Loucy (cell line): Measurements from ENCODE around the gene SYN1.

Source experiments
- H2AFZ ChIP-seq: fragments of 200-600 bp; sonication (generic); 2 replicates; pipeline ENCODE4 v1.6.0; 2016; ENCODE audit warnings: antibody characterized with exemption, mild to moderate bottlenecking, low read length, moderate library complexity
- H3F3A ChIP-seq: fragments of 200-600 bp; 2 replicates; pipeline ENCODE4 v1.6.0; 2016; ENCODE audit warnings: antibody characterized with exemption, low read depth, mild to moderate bottlenecking
- H3K27me3 ChIP-seq: fragments of 200-600 bp; sonication (generic); 2 replicates; pipeline ENCODE4 v1.6.1; 2014; ENCODE audit warnings: low read length, mild to moderate bottlenecking; ENCODE audit not compliant: insufficient read depth, poor library complexity, severe bottlenecking
- H3K36me3 ChIP-seq: fragments of 200-600 bp; sonication (generic); 2 replicates; pipeline ENCODE4 v1.6.1; 2016; ENCODE audit warnings: low read length; ENCODE audit not compliant: insufficient read depth
- H3K4me1 ChIP-seq: fragments of 200-600 bp; sonication (generic); 2 replicates; pipeline ENCODE4 v1.5.1; 2014; ENCODE audit warnings: low read length, mild to moderate bottlenecking; ENCODE audit not compliant: insufficient read depth, poor library complexity, severe bottlenecking
- H3K4me2 ChIP-seq: fragments of 200-600 bp; sonication (generic); 2 replicates; pipeline ENCODE4 v1.6.0; 2014; ENCODE audit warnings: antibody characterized with exemption, low read length, low read depth, mild to moderate bottlenecking; ENCODE audit not compliant: poor library complexity, severe bottlenecking
- H3K4me3 ChIP-seq: fragments of 200-600 bp; sonication (generic); 2 replicates; pipeline ENCODE4 v1.5.1; 2014; ENCODE audit warnings: low read length, mild to moderate bottlenecking, mixed read lengths; ENCODE audit not compliant: poor library complexity, severe bottlenecking
- H3K79me2 ChIP-seq: fragments of 200-600 bp; sonication (generic); 2 replicates; pipeline ENCODE4 v1.6.1; 2014; ENCODE audit warnings: low read length; ENCODE audit not compliant: insufficient read depth
- H3K9ac ChIP-seq: fragments of 200-600 bp; sonication (generic); 2 replicates; pipeline ENCODE4 v1.6.0; 2014; ENCODE audit warnings: mild to moderate bottlenecking, low read depth, low read length, moderate library complexity; ENCODE audit not compliant: poor library complexity, severe bottlenecking
- H3K9me2 ChIP-seq: fragments of 200-600 bp; sonication (generic); replicated peaks from 2 replicates; pipeline ENCODE4 v1.6.1; 2016; ENCODE audit warnings: low read depth, low read length, mixed read lengths
- H3K9me3 ChIP-seq: fragments of 200-600 bp; sonication (generic); 2 replicates; pipeline ENCODE4 v1.6.1; 2014; ENCODE audit warnings: mild to moderate bottlenecking, antibody characterized with exemption, low read length, low read depth; ENCODE audit not compliant: insufficient read depth
- H4K20me1 ChIP-seq: fragments of 200-600 bp; sonication (generic); 2 replicates; pipeline ENCODE4 v1.6.0; 2014; ENCODE audit warnings: antibody characterized with exemption, low read length, mild to moderate bottlenecking; ENCODE audit not compliant: insufficient read depth, poor library complexity, severe bottlenecking
- CTCF ChIP-seq: fragments of 200-600 bp; sonication (generic); conservative IDR thresholded peaks from 2 replicates; pipeline ENCODE4 v1.5.1; 2014; ENCODE audit warnings: mild to moderate bottlenecking, antibody characterized with exemption, low read length
- EZH2phosphoT487 ChIP-seq: fragments of 200-600 bp; IDR thresholded peaks from 2 replicates; pipeline ENCODE4 v1.6.1; 2018; ENCODE audit warnings: antibody characterized with exemption, mild to moderate bottlenecking, moderate library complexity, borderline replicate concordance

Gene SYN1

GRCh38 chrX:47577901-47578300, 41.8 kb downstream of the SYN1 start:
- peaks cover 7% of the 10 kb centered on the region for H3K79me2 ChIP-seq
- no peak overlapping the region for H3K9ac ChIP-seq
- no peaks in the 10 kb centered on the region for H3K36me3 ChIP-seq
- no peak overlapping the region for H2AFZ ChIP-seq
- no peak for TF ChIP-seq CTCF
- no peak for TF ChIP-seq EZH2phosphoT487
- no peaks in the 10 kb centered on the region for H4K20me1 ChIP-seq
- no peak overlapping the region for H3K4me2 ChIP-seq
- H3K4me1 ChIP-seq = peaks cover 8% of the 10 kb centered on the region
- no peaks in the 10 kb centered on the region for H3K9me2 ChIP-seq
- no peak overlapping the region for H3K4me3 ChIP-seq
- no peaks in the 10 kb centered on the region for H3F3A ChIP-seq
- H3K9me3 ChIP-seq = no peaks in the 10 kb centered on the region
- no peaks in the 10 kb centered on the region for H3K27me3 ChIP-seq

DNA sequence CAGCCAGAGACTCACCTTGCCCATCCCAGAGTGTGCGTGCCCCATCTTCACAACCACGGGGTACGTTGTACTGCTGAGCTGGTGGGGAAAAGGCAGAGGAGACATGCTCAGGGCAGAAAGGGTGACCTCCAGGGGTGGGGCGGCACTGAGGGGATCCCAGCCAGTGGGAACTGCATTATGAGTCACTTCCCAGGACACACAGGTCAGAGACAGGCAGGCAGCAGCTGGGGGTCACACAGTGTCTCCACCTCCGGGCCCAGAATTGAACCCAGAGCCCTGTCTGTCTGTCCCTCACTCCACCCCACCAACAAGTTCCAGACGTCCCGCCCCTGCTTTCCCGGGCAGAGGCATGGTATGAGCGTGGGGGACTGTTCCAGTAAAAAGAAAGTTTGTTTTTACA, 42.2 kb downstream of the SYN1 start:
- H2AFZ ChIP-seq = no peak overlapping the region
- no peaks in the 10 kb centered on the region for H3K9me3 ChIP-seq
- peaks cover 7% of the 10 kb centered on the region for H3K4me1 ChIP-seq
- peaks cover 2% of the 10 kb centered on the region for H3K79me2 ChIP-seq
- H3K36me3 ChIP-seq = no peaks in the 10 kb centered on the region
- no peaks in the 10 kb centered on the region for H3K27me3 ChIP-seq
- no peak overlapping the region for H3K4me2 ChIP-seq
- H3F3A ChIP-seq = no peaks in the 10 kb centered on the region
- TF ChIP-seq EZH2phosphoT487 = no peak
- no peak for TF ChIP-seq CTCF
- no peak overlapping the region for H3K4me3 ChIP-seq
- no peak overlapping the region for H3K9ac ChIP-seq
- no peaks in the 10 kb centered on the region for H3K9me2 ChIP-seq
- no peaks in the 10 kb centered on the region for H4K20me1 ChIP-seq

DNA sequence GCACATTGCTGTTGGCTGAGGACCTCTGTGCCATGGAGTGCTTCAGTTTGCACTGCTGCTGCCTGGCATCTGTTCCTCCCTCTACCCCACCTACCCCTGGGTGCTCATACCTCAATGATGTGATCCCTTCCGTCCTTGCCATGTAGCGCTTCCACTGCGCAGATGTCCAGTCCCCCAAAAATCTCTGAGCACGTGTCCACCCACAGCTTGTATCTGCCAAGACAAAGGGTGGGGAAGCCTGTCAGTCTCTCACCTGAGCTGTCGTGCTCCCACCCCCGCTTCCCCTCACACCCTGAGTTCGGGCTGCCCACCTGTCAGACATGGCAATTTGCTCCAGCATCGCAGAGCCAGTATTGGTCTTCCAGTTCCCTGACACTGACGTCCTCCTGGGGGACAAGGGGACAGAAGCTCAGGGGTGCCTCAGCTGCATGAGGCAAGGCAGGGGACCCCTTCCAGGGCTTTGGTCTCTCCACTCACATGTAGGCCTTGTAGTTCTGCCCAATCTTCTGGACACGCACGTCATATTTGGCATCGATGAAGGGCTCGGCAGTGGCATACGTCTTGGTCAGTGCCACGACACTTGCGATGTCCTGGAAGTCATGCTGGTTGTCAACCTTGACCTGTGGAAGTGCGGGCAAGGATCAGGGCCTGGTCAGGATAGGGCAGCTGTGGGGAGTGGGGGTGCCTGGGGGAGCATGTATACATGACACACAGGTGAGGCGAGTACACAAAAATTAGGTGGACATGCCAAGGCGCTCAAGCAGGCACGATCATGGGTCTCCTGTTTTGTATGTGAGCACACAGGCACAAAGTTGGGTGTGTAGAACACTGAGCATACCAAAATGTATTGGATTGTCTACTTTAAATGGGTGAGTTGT, 43.4 kb downstream of the SYN1 start:
- H3K27me3 ChIP-seq = no peaks in the 10 kb centered on the region
- no peaks in the 10 kb centered on the region for H4K20me1 ChIP-seq
- H2AFZ ChIP-seq = no peak overlapping the region
- peaks cover 6% of the 10 kb centered on the region; the same call in 1 of the 2 replicates for H3K36me3 ChIP-seq
- no peaks in the 10 kb centered on the region for H3K9me3 ChIP-seq
- H3K4me2 ChIP-seq = no peak overlapping the region
- no peak overlapping the region for H3K4me3 ChIP-seq
- no peaks in the 10 kb centered on the region for H3K4me1 ChIP-seq
- H3F3A ChIP-seq = no peaks in the 10 kb centered on the region
- no peak overlapping the region for H3K9ac ChIP-seq
- TF ChIP-seq EZH2phosphoT487 (no peak), CTCF (no peak)
- H3K79me2 ChIP-seq = no peaks in the 10 kb centered on the region
- H3K9me2 ChIP-seq = no peaks in the 10 kb centered on the region
